K562 (cell line): ENCODE data around the gene OR8G5. TPM values are rescaled to one million over a fixed set of nuclear protein-coding genes. Genes with fewer than 3 reads are reported as not detected.
A peak's percentile ranks its signal among the peaks of the same experiment; 100 is the strongest.

Source experiments
- ATF4 ChIP-seq: fragments of 450-650 bp; formaldehyde crosslinking; IDR thresholded peaks from 2 replicates; pipeline ENCODE4 v1.4.0; 2022; ENCODE audit warnings: mild to moderate bottlenecking, moderate library complexity
- CAMTA2 ChIP-seq: fragments of 250-450 bp; sonication (Bioruptor Pico); conservative IDR thresholded peaks from 2 replicates; pipeline ENCODE4 v1.5.1; 2022
- CC2D1A ChIP-seq: fragments of 450-650 bp; IDR thresholded peaks from 2 replicates; pipeline ENCODE4 v1.6.1; 2017; ENCODE audit warnings: mild to moderate bottlenecking
- DEAF1 ChIP-seq: fragments of 450-650 bp; formaldehyde crosslinking; IDR thresholded peaks from 2 replicates; pipeline ENCODE4 v1.4.0; 2020; ENCODE audit warnings: mild to moderate bottlenecking, moderate library complexity
- GTF2F1 ChIP-seq: IDR thresholded peaks from 2 replicates; pipeline ENCODE4 v1.6.1; 2011; ENCODE audit warnings: low read depth, low read length, improper control_type of control experiment
- HBP1 ChIP-seq: fragments of 450-650 bp; formaldehyde crosslinking; IDR thresholded peaks from 2 replicates; pipeline ENCODE4 v1.4.0; 2022; ENCODE audit warnings: missing genetic modification characterization
- HMGN3 ChIP-seq: IDR thresholded peaks from 2 replicates; pipeline ENCODE4 v1.6.1; 2011; ENCODE audit warnings: borderline replicate concordance, low read depth, mild to moderate bottlenecking, mixed read lengths, low read length; ENCODE audit not compliant: insufficient read length; ENCODE audit errors: extremely low read depth
- HNRNPK ChIP-seq: fragments of 200-400 bp; formaldehyde crosslinking; IDR thresholded peaks from one replicate; pipeline ENCODE4 v1.6.1; 2018; ENCODE audit warnings: mild to moderate bottlenecking, low read depth, low read length; ENCODE audit not compliant: poor library complexity, severe bottlenecking
- JUND ChIP-seq, 2 experiments: IDR thresholded peaks; 2 replicates in 1 of 2; 3 replicates in 1 of 2; pipeline ENCODE4 v1.6.1; 2011; ENCODE audit warnings: borderline replicate concordance in 2 of 2, low read depth in 2 of 2, low read length in 2 of 2, improper control_type of control experiment in 1 of 2, missing biosample characterization in 1 of 2, missing genetic modification characterization in 1 of 2, missing genetic modification reagents in 1 of 2
- KAT8 ChIP-seq: fragments of 450-650 bp; IDR thresholded peaks from 2 replicates; pipeline ENCODE4 v1.6.1; 2016; ENCODE audit warnings: low read depth, mild to moderate bottlenecking
- KLF10 ChIP-seq: fragments of 250-450 bp; sonication (Bioruptor Pico); IDR thresholded peaks from 2 replicates; pipeline ENCODE4 v1.6.1; 2021; ENCODE audit warnings: matching md5 sums
- MAZ ChIP-seq, 2 experiments: fragments of 450-650 bp in 1 of 2; sonication (generic) in 1 of 2; formaldehyde crosslinking; IDR thresholded peaks in 1 of 2; conservative IDR thresholded peaks in 1 of 2; 2 replicates each; pipeline versions ENCODE4 v1.4.0 to v1.5.0; 2020; ENCODE audit warnings: mild to moderate bottlenecking in 1 of 2, missing genetic modification reagents in 1 of 2
- NUFIP1 ChIP-seq: fragments of 450-650 bp; IDR thresholded peaks from 2 replicates; pipeline ENCODE4 v1.6.1; 2018; ENCODE audit not compliant: partially characterized antibody
- THRAP3 ChIP-seq: fragments of 450-650 bp; IDR thresholded peaks from 2 replicates; pipeline ENCODE4 v1.6.1; 2016; ENCODE audit warnings: mild to moderate bottlenecking, inconsistent platforms, borderline replicate concordance
- ZBTB12 ChIP-seq: fragments of 250-450 bp; sonication (Bioruptor Pico); IDR thresholded peaks from 2 replicates; pipeline ENCODE4 v1.4.0; 2020
- ZC3H8 ChIP-seq: fragments of 450-650 bp; IDR thresholded peaks from 2 replicates; pipeline ENCODE4 v1.6.1; 2017
- ZHX1 ChIP-seq: fragments of 150-350 bp; conservative IDR thresholded peaks from 2 replicates; pipeline ENCODE4 v1.6.1; 2014; ENCODE audit warnings: low read length
- ZNF165 ChIP-seq: fragments of 250-450 bp; sonication (Bioruptor Pico); IDR thresholded peaks from 2 replicates; pipeline ENCODE4 v1.4.0; 2020; ENCODE audit warnings: borderline replicate concordance
- ZNF444 ChIP-seq: fragments of 250-450 bp; sonication (Bioruptor Pico); IDR thresholded peaks from 2 replicates; pipeline ENCODE4 v1.4.0; 2020; ENCODE audit warnings: mild to moderate bottlenecking, moderate library complexity
- polyA plus RNA-seq, 8 experiments: library from polyadenylated mRNA; depleted of rRNA in 4 of 8; stranded (reverse) in 5 of 8; unstranded in 3 of 8; fragments of >200 nt; fragmentation: Nextera tagmentation in 2 of 8; fragmentation: Illumina TruSeq in 1 of 8; extraction: Ambion mirVana in 2 of 8; extraction: Trizol in 1 of 8; gene quantifications; 2 replicates each; pipeline versions ENCODE4 v1.2.1 to v1.2.3, GENCODE V29; 2011 to 2014; ENCODE audit warnings: inconsistent platforms in 1 of 8, missing spikeins in 1 of 8
- total RNA-seq, 7 experiments: library from RNA; depleted of rRNA in 6 of 7; stranded (reverse); fragments of >200 nt in 6 of 7; fragmentation: Illumina TruSeq in 2 of 7; extraction: Trizol in 2 of 7; gene quantifications; 2 replicates each; pipeline versions ENCODE4 v1.2.1 to v1.2.3, GENCODE V29; 2011 to 2021; ENCODE audit warnings: low replicate concordance in 1 of 7

Gene OR8G5
- total and polyA plus RNA-seq, 9 of the 15 experiments (the other 6 are each of a cell fraction or from before 2014, with no cell fraction given): 0.18 to 3.8 (median 1.7) TPM

- peak; percentile 65; the same call in 1 of the 2 replicates for TF ChIP-seq HBP1 (CRISPR knock-in tag)
- TF ChIP-seq KLF10 (CRISPR knock-in tag): no peak
- no peak for TF ChIP-seq HNRNPK
- peak in 1 of 2 experiments; percentile 69; a peak in 2 of 4 replicates for TF ChIP-seq MAZ (CRISPR knock-in tag; conservative IDR thresholded peaks at IDR 0.05 in 1 of 2, IDR thresholded peaks at IDR 0.05 in 1 of 2)
- peak; percentile 93 for TF ChIP-seq JUND (IDR thresholded peaks at IDR 0.05; ENCODE audit: borderline replicate concordance, low read depth, low read length)
- peak; percentile 95; the same call in 2 of the 3 replicates for TF ChIP-seq JUND (tag; IDR thresholded peaks at IDR 0.05; ENCODE audit: borderline replicate concordance, low read depth, low read length)
- no peak for TF ChIP-seq HMGN3
- TF ChIP-seq CAMTA2: no peak
- TF ChIP-seq ATF4 (CRISPR knock-in tag): peak; percentile 84
- no peak for TF ChIP-seq KAT8
- no peak for TF ChIP-seq ZC3H8
- TF ChIP-seq ZNF165 (CRISPR knock-in tag): no peak
- peak; percentile 85; the same call in 1 of the 2 replicates for TF ChIP-seq CC2D1A
- no peak for TF ChIP-seq GTF2F1
- TF ChIP-seq ZBTB12 (CRISPR knock-in tag): no peak; the same call in 1 of the 2 replicates
- TF ChIP-seq DEAF1 (CRISPR knock-in tag): 0 out of 2 replicates have a peak, but pooled peaks have one; percentile 19
- TF ChIP-seq ZNF444 (CRISPR knock-in tag): no peak
- TF ChIP-seq NUFIP1: peak; percentile 41
- TF ChIP-seq ZHX1: no peak
- 0 out of 2 replicates have a peak, but pooled peaks have one; percentile 60 for TF ChIP-seq THRAP3
These were observed 48.9 kb upstream of the OR8G5 start (continued) for GRCh38 chr11:124207102-124207792.
